Measurements from ENCODE around the gene BCOR.

The BCOR gene

GRCh38 chrX:40111868-40112267 is 14.1 kb upstream of the BCOR start:
- DNase-seq, result no peak

- no peak for DNase-seq
Observed at GRCh38 chrX:40109288-40110008, 11.7 kb upstream of the BCOR start.

GRCh38 chrX:40108959-40109287 is 11.2 kb upstream of the BCOR start:
- peak; percentile 46 for DNase-seq

GRCh38 chrX:40108162-40108958 is 10.6 kb upstream of the BCOR start:
- DNase-seq, result no peak

GRCh38 chrX:40107291-40108161 is 9.8 kb upstream of the BCOR start:
- no peak for DNase-seq

- no peak for DNase-seq
Observed at GRCh38 chrX:40106676-40107290, 9.0 kb upstream of the BCOR start.

- DNase-seq, result peak; percentile 75
Observed at GRCh38 chrX:40105835-40106675, 8.3 kb upstream of the BCOR start.

- DNase-seq, result peak; percentile 33
Observed at GRCh38 chrX:40104985-40105834, 7.5 kb upstream of the BCOR start.

- DNase-seq, result no peak
Observed at GRCh38 chrX:40104630-40104984, 6.8 kb upstream of the BCOR start.

- no peak for DNase-seq
Observed at GRCh38 chrX:40103565-40104323, 6.0 kb upstream of the BCOR start.

- DNase-seq, result no peak
Observed at GRCh38 chrX:40102393-40103381, 4.9 kb upstream of the BCOR start.

- DNase-seq, result no peak
Observed at GRCh38 chrX:40101430-40101802, 3.7 kb upstream of the BCOR start.

- DNase-seq, result no peak
Observed at GRCh38 chrX:40100537-40101429, 3.0 kb upstream of the BCOR start.

- DNase-seq, result no peak
Observed at GRCh38 chrX:40100141-40100536, 2.4 kb upstream of the BCOR start.

GRCh38 chrX:40099055-40099958 is 1.5 kb upstream of the BCOR start:
- DNase-seq, result peak; percentile 69

GRCh38 chrX:40098264-40099054 is 701 bp upstream of the BCOR start:
- peak; percentile 74 for DNase-seq
